Loucy (cell line): Measurements from ENCODE around the gene STPG4.

Experiments
- H2AFZ ChIP-seq: fragments of 200-600 bp; sonication (generic); 2 replicates; pipeline ENCODE4 v1.6.0; 2016; ENCODE audit warnings: antibody characterized with exemption, mild to moderate bottlenecking, low read length, moderate library complexity
- H3F3A ChIP-seq: fragments of 200-600 bp; 2 replicates; pipeline ENCODE4 v1.6.0; 2016; ENCODE audit warnings: antibody characterized with exemption, low read depth, mild to moderate bottlenecking
- H3K27me3 ChIP-seq: fragments of 200-600 bp; sonication (generic); 2 replicates; pipeline ENCODE4 v1.6.1; 2014; ENCODE audit warnings: low read length, mild to moderate bottlenecking; ENCODE audit not compliant: insufficient read depth, poor library complexity, severe bottlenecking
- H3K36me3 ChIP-seq: fragments of 200-600 bp; sonication (generic); 2 replicates; pipeline ENCODE4 v1.6.1; 2016; ENCODE audit warnings: low read length; ENCODE audit not compliant: insufficient read depth
- H3K4me1 ChIP-seq: fragments of 200-600 bp; sonication (generic); 2 replicates; pipeline ENCODE4 v1.5.1; 2014; ENCODE audit warnings: low read length, mild to moderate bottlenecking; ENCODE audit not compliant: insufficient read depth, poor library complexity, severe bottlenecking
- H3K4me2 ChIP-seq: fragments of 200-600 bp; sonication (generic); 2 replicates; pipeline ENCODE4 v1.6.0; 2014; ENCODE audit warnings: antibody characterized with exemption, low read length, low read depth, mild to moderate bottlenecking; ENCODE audit not compliant: poor library complexity, severe bottlenecking
- H3K4me3 ChIP-seq: fragments of 200-600 bp; sonication (generic); 2 replicates; pipeline ENCODE4 v1.5.1; 2014; ENCODE audit warnings: low read length, mild to moderate bottlenecking, mixed read lengths; ENCODE audit not compliant: poor library complexity, severe bottlenecking
- H3K79me2 ChIP-seq: fragments of 200-600 bp; sonication (generic); 2 replicates; pipeline ENCODE4 v1.6.1; 2014; ENCODE audit warnings: low read length; ENCODE audit not compliant: insufficient read depth
- H3K9ac ChIP-seq: fragments of 200-600 bp; sonication (generic); 2 replicates; pipeline ENCODE4 v1.6.0; 2014; ENCODE audit warnings: mild to moderate bottlenecking, low read depth, low read length, moderate library complexity; ENCODE audit not compliant: poor library complexity, severe bottlenecking
- H3K9me2 ChIP-seq: fragments of 200-600 bp; sonication (generic); replicated peaks from 2 replicates; pipeline ENCODE4 v1.6.1; 2016; ENCODE audit warnings: low read depth, low read length, mixed read lengths
- H3K9me3 ChIP-seq: fragments of 200-600 bp; sonication (generic); 2 replicates; pipeline ENCODE4 v1.6.1; 2014; ENCODE audit warnings: mild to moderate bottlenecking, antibody characterized with exemption, low read length, low read depth; ENCODE audit not compliant: insufficient read depth
- H4K20me1 ChIP-seq: fragments of 200-600 bp; sonication (generic); 2 replicates; pipeline ENCODE4 v1.6.0; 2014; ENCODE audit warnings: antibody characterized with exemption, low read length, mild to moderate bottlenecking; ENCODE audit not compliant: insufficient read depth, poor library complexity, severe bottlenecking
- EZH2phosphoT487 ChIP-seq: fragments of 200-600 bp; IDR thresholded peaks from 2 replicates; pipeline ENCODE4 v1.6.1; 2018; ENCODE audit warnings: antibody characterized with exemption, mild to moderate bottlenecking, moderate library complexity, borderline replicate concordance
- TF ChIP-seq, protein P1 (sequence below): fragments of 200-600 bp; sonication (generic); conservative IDR thresholded peaks from 2 replicates; pipeline ENCODE4 v1.5.1; 2014; ENCODE audit warnings: mild to moderate bottlenecking, antibody characterized with exemption, low read length

STPG4 gene

DNA sequence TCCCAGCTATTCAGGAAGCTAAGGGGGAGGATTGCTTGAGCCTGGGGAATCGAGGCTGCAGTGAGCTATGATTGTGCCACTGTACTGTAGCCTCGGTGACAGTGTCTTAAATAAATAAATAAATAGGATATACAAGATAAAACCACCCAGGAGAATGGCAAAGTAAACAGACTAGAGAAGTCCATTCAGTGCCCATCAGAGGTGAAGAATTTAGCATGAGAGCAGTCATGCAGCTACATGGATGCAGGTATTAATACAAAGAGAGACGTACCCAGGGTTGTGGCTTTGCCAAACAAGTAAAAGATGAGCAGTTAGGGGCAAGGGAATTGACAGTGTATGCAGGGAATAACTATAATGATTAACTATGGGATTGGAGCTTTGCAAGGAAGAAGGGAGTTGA, 8.1 kb downstream of the STPG4 start:
- Histone ChIP-seq H3K36me3 (no peaks in the 10 kb centered on the region; the same call in 1 of the 2 replicates), H3K9me2 (no peaks in the 10 kb centered on the region), H3K79me2 (no peaks in the 10 kb centered on the region), H3K4me3 (no peak overlapping the region), H3K4me2 (no peak overlapping the region), H3K27me3 (no peaks in the 10 kb centered on the region), H3K4me1 (no peaks in the 10 kb centered on the region), H2AFZ (no peak overlapping the region), H3K9me3 (no peaks in the 10 kb centered on the region), H3K9ac (no peak overlapping the region), H4K20me1 (no peaks in the 10 kb centered on the region), H3F3A (no peaks in the 10 kb centered on the region)
- TF ChIP-seq EZH2phosphoT487: no peak
- TF ChIP-seq, protein P1, sequence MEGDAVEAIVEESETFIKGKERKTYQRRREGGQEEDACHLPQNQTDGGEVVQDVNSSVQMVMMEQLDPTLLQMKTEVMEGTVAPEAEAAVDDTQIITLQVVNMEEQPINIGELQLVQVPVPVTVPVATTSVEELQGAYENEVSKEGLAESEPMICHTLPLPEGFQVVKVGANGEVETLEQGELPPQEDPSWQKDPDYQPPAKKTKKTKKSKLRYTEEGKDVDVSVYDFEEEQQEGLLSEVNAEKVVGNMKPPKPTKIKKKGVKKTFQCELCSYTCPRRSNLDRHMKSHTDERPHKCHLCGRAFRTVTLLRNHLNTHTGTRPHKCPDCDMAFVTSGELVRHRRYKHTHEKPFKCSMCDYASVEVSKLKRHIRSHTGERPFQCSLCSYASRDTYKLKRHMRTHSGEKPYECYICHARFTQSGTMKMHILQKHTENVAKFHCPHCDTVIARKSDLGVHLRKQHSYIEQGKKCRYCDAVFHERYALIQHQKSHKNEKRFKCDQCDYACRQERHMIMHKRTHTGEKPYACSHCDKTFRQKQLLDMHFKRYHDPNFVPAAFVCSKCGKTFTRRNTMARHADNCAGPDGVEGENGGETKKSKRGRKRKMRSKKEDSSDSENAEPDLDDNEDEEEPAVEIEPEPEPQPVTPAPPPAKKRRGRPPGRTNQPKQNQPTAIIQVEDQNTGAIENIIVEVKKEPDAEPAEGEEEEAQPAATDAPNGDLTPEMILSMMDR: no peak

GRCh38 chr2:47145466-47145865, 9.6 kb downstream of the STPG4 start:
- H3K4me2 ChIP-seq: no peak overlapping the region
- no peaks in the 10 kb centered on the region for H4K20me1 ChIP-seq
- H3K79me2 ChIP-seq: no peaks in the 10 kb centered on the region
- no peak overlapping the region for H2AFZ ChIP-seq
- H3K36me3 ChIP-seq: no peaks in the 10 kb centered on the region; the same call in 1 of the 2 replicates
- H3K9ac ChIP-seq: no peak overlapping the region
- H3F3A ChIP-seq: no peaks in the 10 kb centered on the region
- no peak overlapping the region for H3K4me3 ChIP-seq
- no peaks in the 10 kb centered on the region for H3K27me3 ChIP-seq
- no peaks in the 10 kb centered on the region for H3K9me2 ChIP-seq
- no peaks in the 10 kb centered on the region for H3K9me3 ChIP-seq
- no peaks in the 10 kb centered on the region for H3K4me1 ChIP-seq
- TF ChIP-seq, protein P1: no peak
- no peak for TF ChIP-seq EZH2phosphoT487

DNA sequence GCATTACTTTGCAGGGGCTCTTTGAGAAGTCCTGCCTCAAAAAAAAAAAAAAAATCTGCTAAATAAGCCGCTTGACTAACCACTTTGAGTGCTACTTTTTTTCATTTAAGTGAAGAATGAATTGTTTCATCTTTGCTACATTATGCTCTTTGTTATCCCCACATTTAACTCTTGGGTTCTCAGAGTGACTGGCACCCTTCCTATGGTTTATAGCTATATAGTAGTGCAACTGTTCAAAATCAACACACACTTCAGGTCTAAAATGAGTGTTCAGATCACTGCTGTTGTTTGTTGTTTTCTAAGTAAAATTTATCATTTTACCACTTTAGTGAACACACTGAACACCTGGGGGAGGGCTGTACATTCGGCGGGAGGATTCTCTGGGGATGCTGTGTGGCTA, 13.6 kb downstream of the STPG4 start:
- no peak overlapping the region for H2AFZ ChIP-seq
- H3K9me2 ChIP-seq: no peaks in the 10 kb centered on the region
- no peaks in the 10 kb centered on the region for H3K27me3 ChIP-seq
- H3K4me1 ChIP-seq: no peaks in the 10 kb centered on the region
- H3K79me2 ChIP-seq: no peaks in the 10 kb centered on the region
- no peak overlapping the region for H3K9ac ChIP-seq
- no peak overlapping the region for H3K4me2 ChIP-seq
- no peaks in the 10 kb centered on the region; the same call in 1 of the 2 replicates for H3K9me3 ChIP-seq
- no peaks in the 10 kb centered on the region for H4K20me1 ChIP-seq
- no peaks in the 10 kb centered on the region for H3K36me3 ChIP-seq
- TF ChIP-seq EZH2phosphoT487: no peak
- TF ChIP-seq, protein P1: no peak
- H3K4me3 ChIP-seq: no peak overlapping the region
- no peaks in the 10 kb centered on the region for H3F3A ChIP-seq
